ENCODE results near the gene ART5. TPM values are rescaled to one million over a fixed set of nuclear protein-coding genes. Genes with fewer than 3 reads are reported as not detected.

Gene ART5
- total RNA-seq, 2 experiments from 2014 or later = not detected

- Mint-ChIP-seq H3K9me3 (no peaks in the 10 kb centered on the region), H3K27ac (no peak overlapping the region), H3K27me3 (no peaks in the 10 kb centered on the region), H3K4me1 (ENCODE audit: low read depth) (no peaks in the 10 kb centered on the region), H3K4me3 (no peak overlapping the region), H3K36me3 (ENCODE audit: low read depth) (peaks cover 97% of the 10 kb centered on the region)
- H3K4me3 ChIP-seq (ENCODE audit: low read length) = no peak overlapping the region
- peaks cover 96% of the 10 kb centered on the region for H3K36me3 ChIP-seq (ENCODE audit: insufficient read depth, low read length)
- ATAC-seq (ENCODE audit: poor library complexity) (no peak), DNase-seq (no peak)
- H3K9me3 ChIP-seq (ENCODE audit: control insufficient read depth in 1 of 2, insufficient read depth in 1 of 2, low read length in 2 of 2) = no peaks in the 10 kb centered on the region
- TF ChIP-seq, protein P1, sequence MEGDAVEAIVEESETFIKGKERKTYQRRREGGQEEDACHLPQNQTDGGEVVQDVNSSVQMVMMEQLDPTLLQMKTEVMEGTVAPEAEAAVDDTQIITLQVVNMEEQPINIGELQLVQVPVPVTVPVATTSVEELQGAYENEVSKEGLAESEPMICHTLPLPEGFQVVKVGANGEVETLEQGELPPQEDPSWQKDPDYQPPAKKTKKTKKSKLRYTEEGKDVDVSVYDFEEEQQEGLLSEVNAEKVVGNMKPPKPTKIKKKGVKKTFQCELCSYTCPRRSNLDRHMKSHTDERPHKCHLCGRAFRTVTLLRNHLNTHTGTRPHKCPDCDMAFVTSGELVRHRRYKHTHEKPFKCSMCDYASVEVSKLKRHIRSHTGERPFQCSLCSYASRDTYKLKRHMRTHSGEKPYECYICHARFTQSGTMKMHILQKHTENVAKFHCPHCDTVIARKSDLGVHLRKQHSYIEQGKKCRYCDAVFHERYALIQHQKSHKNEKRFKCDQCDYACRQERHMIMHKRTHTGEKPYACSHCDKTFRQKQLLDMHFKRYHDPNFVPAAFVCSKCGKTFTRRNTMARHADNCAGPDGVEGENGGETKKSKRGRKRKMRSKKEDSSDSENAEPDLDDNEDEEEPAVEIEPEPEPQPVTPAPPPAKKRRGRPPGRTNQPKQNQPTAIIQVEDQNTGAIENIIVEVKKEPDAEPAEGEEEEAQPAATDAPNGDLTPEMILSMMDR (IDR thresholded peaks at IDR 0.05) = no peak
- peaks cover 3% of the 10 kb centered on the region for H3K4me1 ChIP-seq (ENCODE audit: insufficient read depth, low read length)
- ChIA-PET POLR2A (no interaction called here), CTCF (no interaction called here)
- H3K27ac ChIP-seq (ENCODE audit: low read depth in 1 of 2, low read length in 2 of 2) = no peak overlapping the region
- H3K27me3 ChIP-seq (ENCODE audit: control insufficient read depth in 1 of 2, insufficient read depth in 2 of 2, low read length in 2 of 2) = no peaks in the 10 kb centered on the region
- intact Hi-C loops (cut with DNase I, micrococcal nuclease) = no loop called here
Observed at GRCh38 chr11:3679077-3679476, 37.3 kb upstream of the ART5 start.

- Histone ChIP-seq H3K4me3 (ENCODE audit: low read length) (no peak overlapping the region), H3K4me1 (ENCODE audit: insufficient read depth, low read length) (no peaks in the 10 kb centered on the region), H3K27ac (ENCODE audit: low read depth in 1 of 2, low read length in 2 of 2) (no peak overlapping the region), H3K27me3 (ENCODE audit: control insufficient read depth in 1 of 2, insufficient read depth in 2 of 2, low read length in 2 of 2) (no peaks in the 10 kb centered on the region), H3K9me3 (ENCODE audit: control insufficient read depth in 1 of 2, insufficient read depth in 1 of 2, low read length in 2 of 2) (no peaks in the 10 kb centered on the region), H3K36me3 (ENCODE audit: insufficient read depth, low read length) (peaks cover 88% of the 10 kb centered on the region)
- Mint-ChIP-seq H3K9me3 (no peaks in the 10 kb centered on the region), H3K27ac (no peak overlapping the region), H3K36me3 (ENCODE audit: low read depth) (peaks cover 94% of the 10 kb centered on the region), H3K4me1 (ENCODE audit: low read depth) (no peaks in the 10 kb centered on the region), H3K4me3 (no peak overlapping the region), H3K27me3 (no peaks in the 10 kb centered on the region)
- intact Hi-C loops (cut with DNase I, micrococcal nuclease) = no loop called here
- TF ChIP-seq, protein P1 (IDR thresholded peaks at IDR 0.05) = no peak
- ATAC-seq (ENCODE audit: poor library complexity) = no peak
- CTCF ChIA-PET = no interaction called here
- no peak for DNase-seq
- POLR2A ChIA-PET = no interaction called here
Observed at GRCh38 chr11:3675971-3676370, 34.2 kb upstream of the ART5 start.

DNA sequence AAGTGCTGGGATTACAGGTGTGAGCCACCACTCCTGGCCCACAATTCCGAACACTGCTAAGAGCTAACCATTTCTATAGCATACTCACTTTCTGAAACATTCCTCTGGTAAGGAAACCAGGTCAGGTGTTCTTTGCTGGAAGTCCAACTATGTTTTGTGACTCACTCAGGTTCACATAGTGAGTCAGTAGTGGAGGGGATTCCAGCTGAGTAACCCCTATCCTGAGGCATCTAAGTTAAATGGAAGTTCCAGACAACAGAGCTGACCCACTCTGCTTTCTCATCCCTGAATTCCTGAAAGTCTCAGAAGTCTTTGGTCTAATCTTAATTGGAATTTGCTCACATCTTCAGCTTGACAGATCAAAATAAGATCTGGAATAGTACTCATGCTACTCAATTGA lies 32.4 kb upstream of the ART5 start:
- Histone ChIP-seq H3K4me1 (ENCODE audit: insufficient read depth, low read length) (no peaks in the 10 kb centered on the region), H3K4me3 (ENCODE audit: low read length) (no peak overlapping the region), H3K9me3 (ENCODE audit: control insufficient read depth in 1 of 2, insufficient read depth in 1 of 2, low read length in 2 of 2) (no peaks in the 10 kb centered on the region), H3K36me3 (ENCODE audit: insufficient read depth, low read length) (peaks cover 78% of the 10 kb centered on the region), H3K27ac (ENCODE audit: low read depth in 1 of 2, low read length in 2 of 2) (no peak overlapping the region), H3K27me3 (ENCODE audit: control insufficient read depth in 1 of 2, insufficient read depth in 2 of 2, low read length in 2 of 2) (no peaks in the 10 kb centered on the region)
- no peaks in the 10 kb centered on the region for H3K4me1 Mint-ChIP-seq (ENCODE audit: low read depth)
- no peaks in the 10 kb centered on the region for H3K9me3 Mint-ChIP-seq
- ChIA-PET POLR2A (no interaction called here), CTCF (no interaction called here)
- no peaks in the 10 kb centered on the region for H3K27me3 Mint-ChIP-seq
- no peak overlapping the region for H3K27ac Mint-ChIP-seq
- DNase-seq = no peak
- no peak overlapping the region for H3K4me3 Mint-ChIP-seq
- ATAC-seq (ENCODE audit: poor library complexity) = no peak
- intact Hi-C loops (cut with DNase I, micrococcal nuclease) = no loop called here
- TF ChIP-seq, protein P1 (IDR thresholded peaks at IDR 0.05) = no peak
- H3K36me3 Mint-ChIP-seq (ENCODE audit: low read depth) = peaks cover 94% of the 10 kb centered on the region

Measured in CD4-positive, alpha-beta T cell (primary cell).